Left lung (tissue), 10 donors: Measurements from ENCODE around the gene TASP1. TPM values are rescaled to one million over a fixed set of nuclear protein-coding genes. Genes with fewer than 3 reads are reported as not detected.

Experiments used
- ATAC-seq: fragments of 200-7000 bp; cut with Tn5 transposase; one replicate; pipeline ENCODE4 v1.9.1; 2020; ENCODE audit warnings: moderate library complexity
- DNase-seq, 4 donors: peaks; one replicate each; pipeline ENCODE4 v3.0.0-alpha.2; 2013 to 2020
- H3K27ac ChIP-seq, 2 donors: fragments of 200-600 bp; sonication (generic) in 1 of 2; one replicate each; pipeline versions ENCODE4 v1.5.0 to v1.8.0; 2020 to 2021
- H3K27me3 ChIP-seq, 2 donors: fragments of 200-600 bp; sonication (generic) in 1 of 2; one replicate each; pipeline versions ENCODE4 v1.5.0 to v1.8.0; 2020 to 2021
- H3K36me3 ChIP-seq, 2 donors: fragments of 200-600 bp; sonication (generic) in 1 of 2; one replicate each; pipeline versions ENCODE4 v1.5.0 to v1.8.0; 2020 to 2021
- H3K4me1 ChIP-seq, 2 donors: fragments of 200-600 bp; one replicate each; pipeline ENCODE4 v1.8.0; 2021
- H3K4me3 ChIP-seq, 2 donors: fragments of 200-600 bp; sonication (generic) in 1 of 2; one replicate each; pipeline versions ENCODE4 v1.5.0 to v1.8.0; 2020 to 2021; ENCODE audit warnings: mild to moderate bottlenecking in 1 of 2
- H3K9me3 ChIP-seq, 2 donors: fragments of 200-600 bp; sonication (generic) in 1 of 2; one replicate each; pipeline versions ENCODE4 v1.5.0 to v1.8.0; 2020 to 2021
- CTCF ChIP-seq, 2 donors: fragments of 200-600 bp; sonication (generic) in 1 of 2; IDR thresholded peaks; one replicate each; pipeline versions ENCODE4 v1.5.0 to v1.8.0; 2021; ENCODE audit warnings: antibody characterized with exemption in 2 of 2
- intact Hi-C, 2 donors: fragments of 100-400 bp; cut with DNase I; formaldehyde crosslinking; loops; one replicate each; pipeline versions ENCODE4 v1.11.2 to v1.14.2; 2022
- polyA plus RNA-seq, 6 donors: library from polyadenylated mRNA; unstranded; fragments of 120-200 nt; gene quantifications; one replicate each; pipeline ENCODE4 v1.2.1, GENCODE V29; 2013; ENCODE audit not compliant: insufficient read length in 6 of 6
- total RNA-seq, 2 donors: library from RNA; stranded (reverse); fragmentation: NEBNext Ultra II Directional; extraction: Animal tissue kit (Norgen Biotek cat#: 25700); gene quantifications; one replicate each; pipeline ENCODE4 v1.2.1, GENCODE V29; 2021
- donor health status: DM: no; HTN: yes; CAD: no.
- donor health status: DM: no; HTN: no; CAD: no.

The TASP1 gene
- total and polyA plus RNA-seq, 8 donors = 12.9 to 19.9 (median 17.3) TPM

DNA sequence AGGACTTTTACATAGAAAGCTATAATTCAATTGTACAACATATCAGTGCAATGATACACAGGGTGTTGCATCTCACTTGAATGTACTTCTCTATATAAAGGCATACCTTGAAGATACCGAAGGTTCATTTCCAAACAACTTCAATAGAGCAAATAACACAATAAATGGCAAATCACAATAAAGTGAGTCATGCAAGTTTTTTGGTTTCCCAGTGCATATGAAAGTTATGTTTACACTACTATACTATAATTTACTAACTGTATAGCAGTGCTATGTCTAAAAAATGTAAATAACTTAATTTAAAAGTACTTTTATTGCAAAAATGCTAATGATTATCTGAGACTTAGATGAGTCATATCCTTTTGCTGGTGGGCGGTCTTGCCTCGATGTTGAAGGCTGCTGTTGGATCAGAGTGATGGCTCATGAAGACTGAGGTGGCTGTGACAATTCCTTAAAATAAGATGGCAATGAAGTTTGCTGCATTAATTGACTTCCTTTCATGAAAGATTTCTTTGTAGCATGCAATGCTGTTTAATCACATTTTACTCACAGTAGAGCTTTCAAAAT lies 188.8 kb downstream of the TASP1 start:
- Histone ChIP-seq H3K36me3 (no peaks in the 10 kb centered on the region), H3K27me3 (no peaks in the 10 kb centered on the region), H3K9me3 (no peaks in the 10 kb centered on the region), H3K4me3 (no peak overlapping the region), H3K27ac (no peak overlapping the region), H3K4me1 (no peaks in the 10 kb centered on the region)
- intact Hi-C loops = no loop called here
- no peak for TF ChIP-seq CTCF (IDR thresholded peaks at IDR 0.05)
- DNase-seq = no peak
- ATAC-seq = no peak

GRCh38 chr20:13447385-13448180 lies 191.1 kb downstream of the TASP1 start:
- H3K4me1 ChIP-seq = no peaks in the 10 kb centered on the region
- ATAC-seq (no peak), DNase-seq (no peak)
- H3K36me3 ChIP-seq = no peaks in the 10 kb centered on the region
- H3K4me3 ChIP-seq = no peak overlapping the region
- H3K9me3 ChIP-seq = no peaks in the 10 kb centered on the region
- H3K27me3 ChIP-seq = no peaks in the 10 kb centered on the region
- H3K27ac ChIP-seq = no peak overlapping the region
- TF ChIP-seq CTCF (IDR thresholded peaks at IDR 0.05) = no peak
- intact Hi-C loops = no loop called here

- no peak overlapping the region for H3K4me3 ChIP-seq
- peaks cover 0 to 20% of the 10 kb centered on the region in 2 donors for H3K9me3 ChIP-seq
- ATAC-seq (no peak), DNase-seq (no peak)
- no peak overlapping the region for H3K27ac ChIP-seq
- H3K4me1 ChIP-seq = no peaks in the 10 kb centered on the region
- H3K27me3 ChIP-seq = no peaks in the 10 kb centered on the region
- no peaks in the 10 kb centered on the region for H3K36me3 ChIP-seq
- intact Hi-C loops = no loop called here
- no peak for TF ChIP-seq CTCF (IDR thresholded peaks at IDR 0.05)
These were observed 195.0 kb downstream of the TASP1 start for GRCh38 chr20:13443690-13444089.

DNA sequence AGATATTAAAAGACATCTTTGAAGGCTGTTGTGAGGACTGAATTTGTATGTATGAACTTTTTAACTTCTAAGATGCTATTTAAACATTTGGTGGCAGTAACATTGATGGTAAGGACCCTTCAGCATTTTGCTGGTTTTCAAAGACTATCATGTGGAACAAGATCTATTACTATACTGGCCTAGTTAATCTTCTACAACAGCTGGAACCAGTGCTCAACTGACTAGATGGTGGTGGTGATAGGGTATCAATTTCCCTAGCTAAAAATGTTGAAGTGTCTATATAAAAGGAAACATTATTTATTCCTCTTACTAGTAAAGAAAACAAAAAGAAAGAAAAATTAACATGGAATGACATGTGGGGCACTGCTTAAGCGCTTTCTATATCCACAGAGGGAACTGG lies 195.7 kb downstream of the TASP1 start:
- H3K9me3 ChIP-seq = peaks cover 0 to 20% of the 10 kb centered on the region in 2 donors
- H3K4me3 ChIP-seq = no peak overlapping the region
- H3K27me3 ChIP-seq = no peaks in the 10 kb centered on the region
- no peaks in the 10 kb centered on the region for H3K36me3 ChIP-seq
- H3K4me1 ChIP-seq = no peaks in the 10 kb centered on the region
- intact Hi-C loops = no loop called here
- H3K27ac ChIP-seq = no peak overlapping the region
- ATAC-seq = no peak
- DNase-seq = no peak
- no peak for TF ChIP-seq CTCF (IDR thresholded peaks at IDR 0.05)

GRCh38 chr20:13441388-13441787 lies 197.3 kb downstream of the TASP1 start:
- ATAC-seq (no peak), DNase-seq (no peak)
- Histone ChIP-seq H3K9me3 (peaks cover 0 to 20% of the 10 kb centered on the region in 2 donors), H3K36me3 (no peaks in the 10 kb centered on the region), H3K27ac (no peak overlapping the region), H3K4me1 (no peaks in the 10 kb centered on the region), H3K4me3 (no peak overlapping the region), H3K27me3 (no peaks in the 10 kb centered on the region)
- no peak for TF ChIP-seq CTCF (IDR thresholded peaks at IDR 0.05)
- intact Hi-C loops = no loop called here
